GM12875 (cell line): ENCODE measurements around the gene ANAPC4.
"Not testable (repeated sequence)": the region's sequence is repeated elsewhere in the genome, so short reads cannot be mapped to it uniquely, and the experiment has no call there.

Experiments used
- H3K4me3 ChIP-seq: one replicate; pipeline ENCODE4 v1.5.1; 2011; ENCODE audit warnings: low read depth, low read length, control low read depth
- TF ChIP-seq, protein P1 (sequence below): IDR thresholded peaks from 2 replicates; pipeline ENCODE4 v1.5.1; 2011; ENCODE audit warnings: low read depth, mild to moderate bottlenecking, control low read depth, inconsistent platforms, low read length, moderate library complexity, borderline replicate concordance; ENCODE audit not compliant: insufficient read depth

Gene ANAPC4, protein sequence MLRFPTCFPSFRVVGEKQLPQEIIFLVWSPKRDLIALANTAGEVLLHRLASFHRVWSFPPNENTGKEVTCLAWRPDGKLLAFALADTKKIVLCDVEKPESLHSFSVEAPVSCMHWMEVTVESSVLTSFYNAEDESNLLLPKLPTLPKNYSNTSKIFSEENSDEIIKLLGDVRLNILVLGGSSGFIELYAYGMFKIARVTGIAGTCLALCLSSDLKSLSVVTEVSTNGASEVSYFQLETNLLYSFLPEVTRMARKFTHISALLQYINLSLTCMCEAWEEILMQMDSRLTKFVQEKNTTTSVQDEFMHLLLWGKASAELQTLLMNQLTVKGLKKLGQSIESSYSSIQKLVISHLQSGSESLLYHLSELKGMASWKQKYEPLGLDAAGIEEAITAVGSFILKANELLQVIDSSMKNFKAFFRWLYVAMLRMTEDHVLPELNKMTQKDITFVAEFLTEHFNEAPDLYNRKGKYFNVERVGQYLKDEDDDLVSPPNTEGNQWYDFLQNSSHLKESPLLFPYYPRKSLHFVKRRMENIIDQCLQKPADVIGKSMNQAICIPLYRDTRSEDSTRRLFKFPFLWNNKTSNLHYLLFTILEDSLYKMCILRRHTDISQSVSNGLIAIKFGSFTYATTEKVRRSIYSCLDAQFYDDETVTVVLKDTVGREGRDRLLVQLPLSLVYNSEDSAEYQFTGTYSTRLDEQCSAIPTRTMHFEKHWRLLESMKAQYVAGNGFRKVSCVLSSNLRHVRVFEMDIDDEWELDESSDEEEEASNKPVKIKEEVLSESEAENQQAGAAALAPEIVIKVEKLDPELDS

DNA sequence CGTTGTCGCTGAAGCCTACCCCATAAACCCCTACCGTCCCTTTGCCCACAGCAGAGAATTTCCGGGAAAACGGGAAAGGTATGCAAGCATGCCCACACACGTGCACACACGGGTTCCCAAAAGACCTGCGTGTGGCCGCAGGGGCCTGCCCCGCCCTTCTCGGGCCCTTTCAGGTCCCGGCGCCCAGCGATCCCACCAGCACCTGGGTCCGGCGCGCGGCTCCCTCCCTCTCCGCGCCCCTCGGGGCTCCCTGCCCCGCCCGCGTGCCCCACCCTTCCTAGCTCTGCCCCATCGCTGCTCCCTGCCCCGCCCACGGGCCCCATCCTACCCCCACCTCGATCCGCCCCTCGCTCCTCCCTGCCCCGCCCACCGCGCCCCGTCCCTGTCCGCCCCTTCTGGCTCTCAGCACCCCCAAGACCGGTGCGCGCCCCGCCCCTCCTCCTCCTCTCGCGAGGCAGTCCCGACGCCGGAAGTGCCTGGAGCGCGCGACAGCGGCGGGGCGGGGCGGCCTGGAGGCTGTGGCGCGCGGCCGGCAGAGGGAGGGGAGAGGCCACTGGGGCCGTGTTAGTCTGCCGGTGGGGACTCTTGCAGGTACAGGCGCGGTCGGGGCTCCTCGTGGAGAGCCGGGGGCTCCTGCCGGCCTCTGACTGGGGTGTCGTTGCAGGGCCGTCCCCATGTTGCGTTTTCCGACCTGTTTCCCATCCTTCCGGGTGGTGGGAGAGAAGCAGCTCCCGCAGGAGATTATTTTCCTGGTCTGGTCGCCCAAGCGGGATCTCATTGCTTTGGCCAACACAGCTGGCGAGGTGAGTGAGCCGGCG is at the start of gene ANAPC4:
TSS of gene ANAPC4 (plus strand) at position 510 of the 818 bp plus-strand sequence. CDS start at position 675, 165 bp downstream.
- TF ChIP-seq, protein P1, sequence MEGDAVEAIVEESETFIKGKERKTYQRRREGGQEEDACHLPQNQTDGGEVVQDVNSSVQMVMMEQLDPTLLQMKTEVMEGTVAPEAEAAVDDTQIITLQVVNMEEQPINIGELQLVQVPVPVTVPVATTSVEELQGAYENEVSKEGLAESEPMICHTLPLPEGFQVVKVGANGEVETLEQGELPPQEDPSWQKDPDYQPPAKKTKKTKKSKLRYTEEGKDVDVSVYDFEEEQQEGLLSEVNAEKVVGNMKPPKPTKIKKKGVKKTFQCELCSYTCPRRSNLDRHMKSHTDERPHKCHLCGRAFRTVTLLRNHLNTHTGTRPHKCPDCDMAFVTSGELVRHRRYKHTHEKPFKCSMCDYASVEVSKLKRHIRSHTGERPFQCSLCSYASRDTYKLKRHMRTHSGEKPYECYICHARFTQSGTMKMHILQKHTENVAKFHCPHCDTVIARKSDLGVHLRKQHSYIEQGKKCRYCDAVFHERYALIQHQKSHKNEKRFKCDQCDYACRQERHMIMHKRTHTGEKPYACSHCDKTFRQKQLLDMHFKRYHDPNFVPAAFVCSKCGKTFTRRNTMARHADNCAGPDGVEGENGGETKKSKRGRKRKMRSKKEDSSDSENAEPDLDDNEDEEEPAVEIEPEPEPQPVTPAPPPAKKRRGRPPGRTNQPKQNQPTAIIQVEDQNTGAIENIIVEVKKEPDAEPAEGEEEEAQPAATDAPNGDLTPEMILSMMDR = no peak
- peak within 1 kb of the TSS; percentile 72 for H3K4me3 ChIP-seq

DNA sequence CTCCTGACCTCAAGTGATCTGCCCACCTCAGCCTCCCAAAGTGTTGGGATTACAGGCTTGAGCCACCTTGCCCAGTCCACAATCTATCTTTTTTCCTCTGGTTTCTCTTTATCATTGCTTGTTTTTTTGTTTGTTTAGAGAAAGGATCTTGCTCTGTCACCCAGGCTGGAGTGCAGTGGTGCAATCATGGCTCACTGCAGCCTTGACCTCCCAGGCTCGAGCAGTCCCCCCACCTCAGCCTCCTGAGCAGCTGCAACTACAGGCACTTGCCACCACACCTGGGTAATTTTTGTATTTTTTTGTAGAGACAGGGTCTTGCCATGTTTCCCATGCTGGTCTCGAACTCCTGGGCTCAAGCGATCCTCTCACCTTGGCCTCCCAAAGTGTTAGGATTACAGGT is 48.6 kb upstream of the ANAPC4 start:
- H3K4me3 ChIP-seq = not testable (repeated sequence)

DNA sequence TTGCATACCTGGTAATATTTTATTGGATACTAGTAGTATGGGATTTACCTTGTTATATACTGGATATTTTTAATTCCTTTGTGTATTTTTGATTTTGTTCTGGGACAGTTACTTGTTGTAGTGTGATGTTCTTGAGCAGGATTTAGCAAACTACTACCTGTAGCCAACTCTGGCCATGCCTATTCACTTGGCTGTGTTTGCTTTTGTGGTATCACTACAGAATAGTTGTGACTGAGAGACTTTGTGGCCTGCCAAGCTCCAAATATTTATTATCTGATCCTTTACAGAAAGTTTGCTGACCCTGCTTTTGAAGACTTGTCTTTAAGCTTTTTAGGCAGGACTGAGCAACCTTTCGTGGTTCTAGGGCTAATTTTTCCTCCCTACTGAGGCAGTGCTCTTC is 46.7 kb upstream of the ANAPC4 start:
- H3K4me3 ChIP-seq = no peak overlapping the region
- TF ChIP-seq, protein P1 = no peak

DNA sequence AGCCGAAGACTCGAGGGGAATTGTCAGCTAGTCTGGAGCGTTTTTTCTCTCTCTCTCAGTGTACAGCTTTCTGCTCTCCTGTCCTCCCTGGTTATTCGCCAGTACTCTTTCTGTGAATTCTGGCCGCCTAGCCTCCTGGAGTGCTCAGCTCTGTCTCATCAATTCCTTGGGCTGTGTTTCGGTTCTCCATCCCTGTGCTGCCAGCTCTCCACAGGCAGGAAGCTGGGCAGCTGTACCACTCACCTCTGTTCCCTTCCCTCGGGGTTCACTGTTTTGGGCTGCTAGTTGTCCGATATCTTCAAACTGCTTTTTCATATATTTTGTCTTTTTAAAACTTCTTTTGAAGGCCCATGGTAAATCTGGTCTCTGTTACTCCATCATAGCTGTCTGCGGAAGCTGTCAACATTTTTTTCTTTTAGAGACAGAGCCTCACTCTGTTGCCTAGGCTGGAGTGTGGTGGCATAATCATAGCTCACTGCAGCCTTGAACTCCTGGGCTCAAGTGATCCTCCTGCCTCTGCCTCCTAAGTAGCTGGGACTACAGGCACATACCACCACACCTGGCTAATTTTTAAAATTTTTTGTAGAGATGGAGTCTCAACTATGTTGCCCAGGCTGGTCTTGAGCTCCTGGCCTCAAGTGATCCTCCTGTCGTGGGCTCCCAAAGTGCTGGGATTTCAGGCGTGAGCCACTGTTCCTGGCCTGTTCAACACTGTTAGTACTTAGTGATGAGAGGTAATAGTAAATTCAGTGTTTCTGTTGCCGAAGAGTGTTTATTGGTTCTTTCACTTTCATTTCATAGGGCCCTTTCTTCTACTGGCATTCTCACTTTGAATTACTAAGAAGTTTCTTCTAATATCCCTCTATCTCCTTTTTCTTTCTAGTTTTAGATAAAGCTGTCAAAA is 45.9 kb upstream of the ANAPC4 start:
- TF ChIP-seq, protein P1 = no peak
- H3K4me3 ChIP-seq = peak overlapping the region; percentile 29

DNA sequence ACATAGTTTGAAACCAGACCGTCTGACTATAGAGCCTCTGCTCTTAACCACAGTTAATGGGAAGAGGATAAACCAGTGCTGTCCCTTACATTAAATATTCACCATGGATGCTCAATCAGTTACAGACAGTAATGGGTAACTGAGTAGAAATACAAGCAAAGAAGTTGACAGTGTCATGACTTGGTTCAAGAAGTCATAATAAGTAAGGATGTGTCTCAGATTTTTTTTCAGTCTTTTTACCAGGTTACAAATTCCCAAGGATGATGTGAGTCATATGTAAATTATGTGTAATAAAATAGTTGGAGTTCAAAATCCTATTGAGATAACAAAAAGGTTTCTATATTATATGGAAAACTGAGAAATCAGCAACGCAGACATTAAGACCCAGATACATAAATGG is 33.4 kb upstream of the ANAPC4 start:
- TF ChIP-seq, protein P1 = no peak

DNA sequence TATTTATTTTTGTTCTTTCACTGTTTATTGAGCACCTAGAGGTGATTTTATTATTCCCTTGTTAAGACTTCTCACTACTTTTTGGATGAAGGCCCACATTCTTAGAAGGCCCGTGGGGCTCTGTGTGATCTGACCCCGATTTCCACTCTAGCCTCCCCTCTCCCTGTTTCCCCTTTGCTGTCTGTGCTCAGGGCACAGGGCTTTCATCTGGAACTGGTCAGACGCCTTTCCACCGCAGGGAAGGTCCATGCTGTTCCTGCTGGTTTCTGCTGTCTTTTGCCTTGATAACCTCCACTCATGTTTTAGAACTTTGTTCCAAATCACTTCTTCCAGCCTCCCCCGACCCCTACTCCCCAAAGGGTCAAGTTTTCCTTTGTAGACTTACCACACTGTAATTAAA is 31.3 kb upstream of the ANAPC4 start:
- TF ChIP-seq, protein P1 = no peak
- no peak overlapping the region for H3K4me3 ChIP-seq

More for the DNA sequence above, 33.4 kb upstream of the ANAPC4 start:
- H3K4me3 ChIP-seq = no peak overlapping the region
